GM20000 (cell line): ENCODE measurements around the gene SYNDIG1.

Experiments
- DNase-seq: peaks from one replicate; pipeline ENCODE4 v3.0.0; 2012; ENCODE audit warnings: low spot score
- CTCF ChIP-seq: IDR thresholded peaks from 2 replicates; pipeline ENCODE4 v1.5.1; 2012; ENCODE audit warnings: mild to moderate bottlenecking, control low read depth; ENCODE audit errors: extremely low read depth, missing control alignments

SYNDIG1 gene

GRCh38 chr20:24694727-24695528 is 225.5 kb downstream of the SYNDIG1 start:
- no peak for DNase-seq
- no peak for TF ChIP-seq CTCF

- TF ChIP-seq CTCF: no peak
- DNase-seq: no peak
Measured at GRCh38 chr20:24695529-24696225, 226.2 kb downstream of the SYNDIG1 start.

DNA sequence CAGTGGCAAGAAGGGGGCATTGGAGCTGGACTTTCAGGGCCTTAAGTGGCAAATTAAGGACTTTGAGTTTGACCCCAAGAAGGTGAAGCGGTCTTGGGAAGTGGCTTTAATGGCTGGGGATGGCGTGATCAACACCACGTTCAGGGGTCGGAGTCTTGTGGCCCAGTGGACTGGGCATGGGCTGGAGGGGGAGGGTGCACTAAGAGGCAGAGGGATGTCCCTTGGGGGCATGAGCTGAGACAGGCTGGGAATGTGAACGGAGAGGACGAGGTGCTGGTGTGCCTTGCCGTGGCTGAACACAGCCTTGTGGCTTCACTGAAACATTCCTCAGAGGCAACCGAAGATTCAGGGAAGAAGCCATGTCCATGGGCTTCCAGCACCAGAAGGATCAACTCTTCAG is 227.0 kb downstream of the SYNDIG1 start:
- no peak for DNase-seq
- no peak for TF ChIP-seq CTCF

GRCh38 chr20:24697411-24697810 is 228.0 kb downstream of the SYNDIG1 start:
- no peak for DNase-seq

DNA sequence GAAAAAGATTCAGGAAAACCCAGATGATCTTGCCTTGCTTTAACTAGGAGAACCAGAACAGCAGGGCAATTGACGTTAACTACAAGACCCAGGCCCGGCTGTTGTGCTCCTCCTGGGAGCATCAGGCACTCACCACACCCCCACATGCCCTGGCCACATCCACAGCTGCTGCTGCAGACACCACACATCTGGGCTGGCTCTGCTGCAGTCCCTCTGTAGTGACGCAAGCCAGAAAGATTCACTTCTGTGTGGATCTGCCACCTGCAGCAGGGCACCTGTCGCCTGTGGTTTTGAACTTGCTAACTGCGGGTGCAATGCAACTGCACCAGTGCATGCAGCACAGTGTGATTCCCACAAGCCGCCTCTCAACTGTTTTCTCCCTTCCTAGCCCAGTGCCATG is 228.8 kb downstream of the SYNDIG1 start:
- no peak for TF ChIP-seq CTCF
- DNase-seq: no peak

More at GRCh38 chr20:24697411-24697810, 228.0 kb downstream of the SYNDIG1 start:
- no peak for TF ChIP-seq CTCF

- DNase-seq: no peak
- TF ChIP-seq CTCF: no peak
Measured at GRCh38 chr20:24698706-24699206, 229.3 kb downstream of the SYNDIG1 start.
